Measurements from ENCODE around the gene DNAH17. TPM values are rescaled to one million over a fixed set of nuclear protein-coding genes. Genes with fewer than 3 reads are reported as not detected.

The DNAH17 gene
- total and polyA plus RNA-seq, 2 of the 13 experiments (the other 11 are each of a cell fraction or from before 2014, with no cell fraction given) = 0.86 to 1.6 TPM

- no peak for TF ChIP-seq SRSF4 (IDR thresholded peaks at IDR 0.05; ENCODE audit: low read depth, low read length, poor library complexity, severe bottlenecking)
- TF ChIP-seq ZNF816 (CRISPR knock-in tag; IDR thresholded peaks at IDR 0.05; ENCODE audit: borderline replicate concordance) = no peak
- TF ChIP-seq ZNF33B (CRISPR knock-in tag; IDR thresholded peaks at IDR 0.05) = no peak
- peak; percentile 32 for TF ChIP-seq XRCC5 (optimal IDR thresholded peaks at IDR 0.05; ENCODE audit: low read length)
- TF ChIP-seq HNF1A (IDR thresholded peaks at IDR 0.05; ENCODE audit: low read depth) = no peak
- TF ChIP-seq HNF1A (CRISPR knock-in tag; IDR thresholded peaks at IDR 0.05; ENCODE audit: borderline replicate concordance) = no peak
- TF ChIP-seq CREB3 (CRISPR knock-in tag; IDR thresholded peaks at IDR 0.05) = no peak
- TF ChIP-seq ZNF124 (CRISPR knock-in tag; IDR thresholded peaks at IDR 0.05) = no peak
- no peak for TF ChIP-seq NFAT5 (CRISPR knock-in tag; IDR thresholded peaks at IDR 0.05)
- no peak for TF ChIP-seq ZNF18 (CRISPR knock-in tag; IDR thresholded peaks at IDR 0.05; ENCODE audit: insufficient replicate concordance)
- TF ChIP-seq ELF4 (CRISPR knock-in tag; IDR thresholded peaks at IDR 0.05; ENCODE audit: borderline replicate concordance) = no peak
- no peak for TF ChIP-seq ZC3H4 (CRISPR knock-in tag; IDR thresholded peaks at IDR 0.05; ENCODE audit: borderline replicate concordance)
- peak; percentile 94 for TF ChIP-seq DNMT1 (CRISPR knock-in tag; IDR thresholded peaks at IDR 0.05)
- no peak for TF ChIP-seq SP140L (CRISPR knock-in tag; IDR thresholded peaks at IDR 0.05; ENCODE audit: borderline replicate concordance)
- no peak for TF ChIP-seq CCDC6 (CRISPR knock-in tag; IDR thresholded peaks at IDR 0.05)
- TF ChIP-seq CENPBD1 (CRISPR knock-in tag; IDR thresholded peaks at IDR 0.05; ENCODE audit: borderline replicate concordance, low read depth) = no peak
These were observed 144.0 kb downstream of the DNAH17 start (continued) for GRCh38 chr17:78433013-78433727.

Measured in HepG2 (cell line).